Esophagus squamous epithelium (tissue), 5 donors: ENCODE results near the gene ITPRIP. TPM values are rescaled to one million over a fixed set of nuclear protein-coding genes. Genes with fewer than 3 reads are reported as not detected.

Experiments used
- DNase-seq: peaks from one replicate; lab custom pipeline; 2025; lab: John Stamatoyannopoulos, UW
- H3K27ac ChIP-seq, 4 donors: fragments of 200-600 bp; sonication (generic); one replicate each; pipeline ENCODE4 v1.5.1; 2016 to 2019; ENCODE audit warnings: mild to moderate bottlenecking in 1 of 4
- H3K27me3 ChIP-seq, 4 donors: fragments of 200-600 bp; sonication (generic); 1 replicate in 3 of 4; 2 replicates in 1 of 4; pipeline versions ENCODE4 v1.5.1 to v1.6.0; 2017 to 2021; ENCODE audit warnings: antibody characterized with exemption in 1 of 4
- H3K36me3 ChIP-seq, 3 donors: fragments of 200-600 bp; sonication (generic); one replicate each; pipeline ENCODE4 v1.5.1; 2016 to 2019
- H3K4me1 ChIP-seq, 3 donors: fragments of 200-600 bp; sonication (generic); one replicate each; pipeline ENCODE4 v1.5.1; 2017 to 2019
- H3K4me3 ChIP-seq, 4 donors: fragments of 200-600 bp; sonication (generic); 1 replicate in 3 of 4; 2 replicates in 1 of 4; pipeline ENCODE4 v1.5.1; 2016 to 2019; ENCODE audit warnings: mild to moderate bottlenecking in 2 of 4, moderate library complexity in 1 of 4
- H3K9me3 ChIP-seq, 3 donors: fragments of 200-600 bp; sonication (generic); one replicate each; pipeline ENCODE4 v1.5.1; 2016 to 2019
- CTCF ChIP-seq, 6 experiments: fragments of 450-650 bp in 4 of 6; fragments of 200-600 bp in 2 of 6; sonication (generic) in 2 of 6; IDR thresholded peaks; one replicate each; pipeline ENCODE4 v1.5.1; 2016 to 2019; ENCODE audit warnings: antibody characterized with exemption in 6 of 6, mild to moderate bottlenecking in 4 of 6, moderate library complexity in 4 of 6
- POLR2A ChIP-seq, 4 donors: fragments of 450-650 bp; IDR thresholded peaks; one replicate each; pipeline ENCODE4 v1.6.1; 2017; ENCODE audit warnings: antibody characterized with exemption in 4 of 4, mild to moderate bottlenecking in 4 of 4, moderate library complexity in 3 of 4
- WGBS, 2 donors: methylation state at CpG; one replicate each; pipeline ENCODE4 v1.1.5; 2018; 5-methylcytosine and 5-hydroxymethylcytosine counted together
- intact Hi-C: fragments of 100-400 bp; cut with DNase I; formaldehyde crosslinking; loops from one replicate; pipeline ENCODE4 v1.15.0; 2022
- total RNA-seq, 4 donors: library from RNA; depleted of rRNA; stranded (reverse); fragments of >200 nt; gene quantifications; one replicate each; pipeline ENCODE4 v1.1.0, GENCODE V29; 2016
- donor health status: DM: yes; HTN: yes; CAD: no.

The ITPRIP gene
- total RNA-seq, 4 donors from 2014 or later, result 37.6 to 61.6 (median 38.4) TPM

- Histone ChIP-seq H3K4me3 (no peak overlapping the region), H3K4me1 (peaks cover 0 to 24% (median 9%) of the 10 kb centered on the region in 3 donors), H3K27ac (no peak overlapping the region), H3K36me3 (no peaks in the 10 kb centered on the region), H3K27me3 (peaks cover 0 to 16% (median 0%) of the 10 kb centered on the region in 4 donors), H3K9me3 (no peaks in the 10 kb centered on the region)
- 64 to 81% methylated on average over 1 of the region's 1 CpG for WGBS, 2 donors
- intact Hi-C loops, result no loop called here
- DNase-seq, result no peak
- TF ChIP-seq CTCF (IDR thresholded peaks at IDR 0.05), result no peak
These were observed 62.1 kb downstream of the ITPRIP start for GRCh38 chr10:104276192-104276591.

DNA sequence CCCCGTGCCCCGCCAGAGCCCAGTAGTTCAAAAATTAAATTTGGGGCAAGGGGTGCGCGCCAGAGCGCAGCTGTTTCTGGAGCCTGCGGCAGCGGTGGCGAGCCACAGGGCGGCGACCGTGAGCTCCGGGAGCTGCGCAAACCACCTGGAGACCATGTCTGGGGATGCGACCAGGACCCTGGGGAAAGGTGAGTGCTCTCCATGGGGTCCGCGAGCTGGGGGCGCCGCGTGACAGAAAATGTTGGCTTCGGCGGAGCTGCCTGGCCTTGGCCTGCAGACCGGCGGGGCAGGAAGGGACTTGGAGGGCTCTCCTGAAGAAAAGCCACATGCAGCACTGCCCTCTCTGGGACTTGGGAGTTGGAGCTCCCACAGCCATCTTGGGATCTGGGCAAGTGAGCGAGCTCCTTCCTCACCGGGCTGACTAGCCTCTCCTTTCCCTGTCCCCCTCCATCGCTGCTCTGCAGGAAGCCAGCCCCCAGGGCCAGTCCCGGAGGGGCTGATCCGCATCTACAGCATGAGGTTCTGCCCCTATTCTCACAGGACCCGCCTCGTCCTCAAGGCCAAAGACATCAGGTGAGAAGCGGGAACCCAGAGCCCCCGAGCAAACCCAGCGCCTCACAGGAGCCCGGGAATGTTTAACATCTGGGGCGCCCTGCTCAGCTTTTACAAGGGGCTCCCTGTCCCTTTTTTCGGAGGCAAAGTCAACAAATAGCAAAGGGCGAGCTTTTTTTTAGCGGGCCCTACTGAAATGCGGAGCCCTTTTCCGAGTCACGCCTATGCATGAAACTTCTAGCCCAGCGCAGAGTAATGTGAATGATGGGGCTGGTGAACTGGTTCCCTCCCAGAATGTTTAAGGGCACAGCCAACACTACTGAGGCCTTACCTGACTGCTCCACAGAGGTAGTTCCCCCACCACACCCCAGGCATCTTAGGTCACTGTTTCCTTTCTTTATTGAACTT, 63.2 kb downstream of the ITPRIP start:
- H3K9me3 ChIP-seq, result no peaks in the 10 kb centered on the region
- 23 to 27% methylated on average over 11 to 23 of the region's 42 CpGs for WGBS, 2 donors
- H3K36me3 ChIP-seq, result no peaks in the 10 kb centered on the region
- peak overlapping the region in 3 of 4 donors; percentile 55 to 80 (median 67) for H3K27ac ChIP-seq
- intact Hi-C loops, result no loop called here
- H3K4me1 ChIP-seq, result peaks cover 0 to 24% (median 9%) of the 10 kb centered on the region in 3 donors
- no peak for DNase-seq
- H3K27me3 ChIP-seq, result peaks cover 0 to 16% (median 0%) of the 10 kb centered on the region in 4 donors
- TF ChIP-seq CTCF (IDR thresholded peaks at IDR 0.05), result peak; percentile 36 to 86 (median 78)
- TF ChIP-seq POLR2A (IDR thresholded peaks at IDR 0.05), result no peak
- peak overlapping the region; percentile 31 to 61 (median 50) for H3K4me3 ChIP-seq

GRCh38 chr10:104273899-104274575, 64.2 kb downstream of the ITPRIP start:
- no peak for DNase-seq
- Histone ChIP-seq H3K27me3 (peaks cover 0 to 16% (median 0%) of the 10 kb centered on the region in 4 donors), H3K27ac (no peak overlapping the region), H3K4me1 (peaks cover 4 to 30% (median 9%) of the 10 kb centered on the region in 3 donors), H3K4me3 (no peak overlapping the region), H3K9me3 (no peaks in the 10 kb centered on the region), H3K36me3 (no peaks in the 10 kb centered on the region)
- intact Hi-C loops, result no loop called here
- WGBS, 2 donors, result 62 to 71% methylated on average over 4 of the region's 4 CpGs
- no peak for TF ChIP-seq POLR2A (IDR thresholded peaks at IDR 0.05)
- TF ChIP-seq CTCF (IDR thresholded peaks at IDR 0.05), result no peak

DNA sequence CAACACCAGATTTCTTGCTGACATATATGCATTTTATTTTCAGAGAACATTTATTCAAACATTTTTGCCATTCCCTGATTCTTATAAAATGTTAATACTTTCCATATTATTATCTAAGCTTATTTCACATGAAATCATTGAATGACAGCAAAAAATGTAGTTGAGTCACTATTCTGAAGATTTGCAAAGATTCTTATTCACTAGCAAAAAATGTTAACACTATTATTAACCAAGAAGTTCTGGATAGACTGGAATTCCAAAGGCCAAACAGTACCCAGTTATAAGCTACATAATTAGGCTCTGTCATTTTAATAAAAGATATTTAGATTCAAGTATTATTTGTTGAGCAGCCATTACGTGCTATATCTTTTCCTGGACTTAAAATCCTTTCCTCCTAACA, 65.0 kb downstream of the ITPRIP start:
- H3K9me3 ChIP-seq, result no peaks in the 10 kb centered on the region
- TF ChIP-seq POLR2A (IDR thresholded peaks at IDR 0.05) (no peak), CTCF (IDR thresholded peaks at IDR 0.05) (no peak)
- H3K27me3 ChIP-seq, result peaks cover 0 to 16% (median 0%) of the 10 kb centered on the region in 4 donors
- WGBS, 2 donors, result 81 to 94% methylated on average over 1 of the region's 1 CpG
- intact Hi-C loops, result no loop called here
- no peak for DNase-seq
- no peak overlapping the region for H3K27ac ChIP-seq
- peaks cover 5 to 33% (median 9%) of the 10 kb centered on the region in 3 donors for H3K4me1 ChIP-seq
- peaks cover 0 to 5% (median 0%) of the 10 kb centered on the region in 3 donors for H3K36me3 ChIP-seq
- H3K4me3 ChIP-seq, result no peak overlapping the region
